HepG2 (cell line): Measurements from ENCODE around the gene GZF1. TPM values are rescaled to one million over a fixed set of nuclear protein-coding genes. Genes with fewer than 3 reads are reported as not detected.

ENCODE experiments used
- ARID2 ChIP-seq: sonication (generic); formaldehyde crosslinking; IDR thresholded peaks from 2 replicates; pipeline ENCODE4 v1.8.1; 2022; ENCODE audit warnings: mild to moderate bottlenecking, missing genetic modification reagents, borderline replicate concordance
- ATF5 ChIP-seq: sonication (generic); formaldehyde crosslinking; IDR thresholded peaks from 2 replicates; pipeline ENCODE4 v1.4.0; 2020; ENCODE audit warnings: mild to moderate bottlenecking, low read depth, missing genetic modification reagents
- CC2D1A ChIP-seq: sonication (generic); formaldehyde crosslinking; IDR thresholded peaks from 2 replicates; pipeline ENCODE4 v1.8.1; 2023; ENCODE audit warnings: mild to moderate bottlenecking, missing genetic modification reagents
- DMTF1 ChIP-seq: sonication (generic); formaldehyde crosslinking; IDR thresholded peaks from 2 replicates; pipeline ENCODE4 v1.4.0; 2020; ENCODE audit warnings: mild to moderate bottlenecking, missing genetic modification reagents
- HNRNPK ChIP-seq: fragments of 200-400 bp; formaldehyde crosslinking; IDR thresholded peaks from 2 replicates; pipeline ENCODE4 v1.6.1; 2018; ENCODE audit warnings: low read length, low read depth, moderate library complexity, mild to moderate bottlenecking; ENCODE audit not compliant: poor library complexity, severe bottlenecking
- KDM4B ChIP-seq: sonication (generic); formaldehyde crosslinking; IDR thresholded peaks from 2 replicates; pipeline ENCODE4 v1.4.0; 2020; ENCODE audit warnings: missing genetic modification reagents
- MED1 ChIP-seq: sonication (generic); formaldehyde crosslinking; IDR thresholded peaks from 2 replicates; pipeline ENCODE4 v1.4.0; 2020; ENCODE audit warnings: missing genetic modification reagents
- NFKBIZ ChIP-seq: IDR thresholded peaks from 2 replicates; pipeline ENCODE4 v1.6.1; 2018; ENCODE audit warnings: missing genetic modification reagents, missing compliant biosample characterization
- RFX3 ChIP-seq: IDR thresholded peaks from 2 replicates; pipeline ENCODE4 v1.6.1; 2016; ENCODE audit warnings: missing biosample characterization, missing genetic modification reagents
- ZBTB10 ChIP-seq: sonication (generic); formaldehyde crosslinking; IDR thresholded peaks from 2 replicates; pipeline ENCODE4 v1.4.0; 2020; ENCODE audit warnings: missing genetic modification reagents, borderline replicate concordance
- ZBTB25 ChIP-seq: IDR thresholded peaks from 2 replicates; pipeline ENCODE4 v1.6.1; 2018; ENCODE audit warnings: missing genetic modification reagents
- ZBTB26 ChIP-seq: IDR thresholded peaks from 2 replicates; pipeline ENCODE4 v1.6.1; 2016; ENCODE audit warnings: missing compliant biosample characterization, missing genetic modification reagents, borderline replicate concordance
- ZBTB49 ChIP-seq: sonication (generic); formaldehyde crosslinking; IDR thresholded peaks from 2 replicates; pipeline ENCODE4 v1.4.0; 2020; ENCODE audit warnings: missing genetic modification reagents, borderline replicate concordance
- ZNF101 ChIP-seq: sonication (generic); formaldehyde crosslinking; IDR thresholded peaks from 2 replicates; pipeline ENCODE4 v1.4.0; 2020; ENCODE audit warnings: mild to moderate bottlenecking, low read depth, missing genetic modification reagents, borderline replicate concordance
- ZNF136 ChIP-seq: sonication (generic); formaldehyde crosslinking; IDR thresholded peaks from 2 replicates; pipeline ENCODE4 v1.8.1; 2022; ENCODE audit warnings: low read depth, mild to moderate bottlenecking, moderate library complexity, missing genetic modification reagents
- ZNF3 ChIP-seq: IDR thresholded peaks from 2 replicates; pipeline ENCODE4 v1.7.0; 2017; ENCODE audit warnings: inconsistent platforms
- ZNF451 ChIP-seq: sonication (generic); formaldehyde crosslinking; IDR thresholded peaks from 2 replicates; pipeline ENCODE4 v1.5.0; 2020; ENCODE audit warnings: mild to moderate bottlenecking, missing genetic modification reagents
- polyA plus RNA-seq, 8 experiments: library from polyadenylated mRNA; depleted of rRNA in 3 of 8; stranded (reverse) in 7 of 8; unstranded in 1 of 8; fragments of >200 nt; fragmentation: Illumina TruSeq in 4 of 8; extraction: Trizol in 4 of 8; gene quantifications; 2 replicates each; pipeline versions ENCODE4 v1.2.1 to v1.2.3, GENCODE V29; 2011 to 2016; ENCODE audit warnings: low read depth in 4 of 8, missing spikeins in 1 of 8, mixed read lengths in 1 of 8; ENCODE audit not compliant: insufficient read depth in 1 of 8
- total RNA-seq, 5 experiments: library from RNA; depleted of rRNA; stranded (reverse); fragments of >200 nt; fragmentation: Illumina TruSeq; extraction: Trizol; gene quantifications; 2 replicates each; pipeline ENCODE4 v1.2.3, GENCODE V29; 2016; ENCODE audit warnings: low read depth in 1 of 5

The GZF1 gene
- total and polyA plus RNA-seq, 2 of the 13 experiments (the other 11 are each of a cell fraction or from before 2014, with no cell fraction given) = 16.9 to 26.0 TPM

- no peak for TF ChIP-seq ARID2
- no peak for TF ChIP-seq DMTF1 (CRISPR knock-in tag)
- TF ChIP-seq ZNF136 (CRISPR knock-in tag) = no peak
- peak; percentile 7 for TF ChIP-seq HNRNPK
- peak; percentile 72 for TF ChIP-seq RFX3 (CRISPR knock-in tag)
- peak; percentile 73; the same call in 1 of the 2 replicates for TF ChIP-seq NFKBIZ
- 0 out of 2 replicates have a peak, but pooled peaks have one; percentile 56 for TF ChIP-seq CC2D1A (CRISPR knock-in tag)
- no peak for TF ChIP-seq ZNF101 (CRISPR knock-in tag)
- TF ChIP-seq ZBTB49 = no peak
- TF ChIP-seq ZBTB10 = no peak; the same call in 1 of the 2 replicates
- peak; percentile 71; the same call in 1 of the 2 replicates for TF ChIP-seq ZBTB26 (CRISPR knock-in tag)
- peak; percentile 88 for TF ChIP-seq MED1 (CRISPR knock-in tag)
- peak; percentile 94 for TF ChIP-seq ZBTB25
- no peak for TF ChIP-seq ATF5 (CRISPR knock-in tag)
- peak; percentile 78 for TF ChIP-seq ZNF451 (CRISPR knock-in tag)
- TF ChIP-seq ZNF3 (CRISPR knock-in tag) = 0 out of 2 replicates have a peak, but pooled peaks have one; percentile 19
- TF ChIP-seq KDM4B = peak; percentile 83
These were observed 4.0 kb upstream of the GZF1 start (continued) for GRCh38 chr20:23357767-23358562.
